Measurements from ENCODE around the gene TBC1D4.

TBC1D4 gene

DNA sequence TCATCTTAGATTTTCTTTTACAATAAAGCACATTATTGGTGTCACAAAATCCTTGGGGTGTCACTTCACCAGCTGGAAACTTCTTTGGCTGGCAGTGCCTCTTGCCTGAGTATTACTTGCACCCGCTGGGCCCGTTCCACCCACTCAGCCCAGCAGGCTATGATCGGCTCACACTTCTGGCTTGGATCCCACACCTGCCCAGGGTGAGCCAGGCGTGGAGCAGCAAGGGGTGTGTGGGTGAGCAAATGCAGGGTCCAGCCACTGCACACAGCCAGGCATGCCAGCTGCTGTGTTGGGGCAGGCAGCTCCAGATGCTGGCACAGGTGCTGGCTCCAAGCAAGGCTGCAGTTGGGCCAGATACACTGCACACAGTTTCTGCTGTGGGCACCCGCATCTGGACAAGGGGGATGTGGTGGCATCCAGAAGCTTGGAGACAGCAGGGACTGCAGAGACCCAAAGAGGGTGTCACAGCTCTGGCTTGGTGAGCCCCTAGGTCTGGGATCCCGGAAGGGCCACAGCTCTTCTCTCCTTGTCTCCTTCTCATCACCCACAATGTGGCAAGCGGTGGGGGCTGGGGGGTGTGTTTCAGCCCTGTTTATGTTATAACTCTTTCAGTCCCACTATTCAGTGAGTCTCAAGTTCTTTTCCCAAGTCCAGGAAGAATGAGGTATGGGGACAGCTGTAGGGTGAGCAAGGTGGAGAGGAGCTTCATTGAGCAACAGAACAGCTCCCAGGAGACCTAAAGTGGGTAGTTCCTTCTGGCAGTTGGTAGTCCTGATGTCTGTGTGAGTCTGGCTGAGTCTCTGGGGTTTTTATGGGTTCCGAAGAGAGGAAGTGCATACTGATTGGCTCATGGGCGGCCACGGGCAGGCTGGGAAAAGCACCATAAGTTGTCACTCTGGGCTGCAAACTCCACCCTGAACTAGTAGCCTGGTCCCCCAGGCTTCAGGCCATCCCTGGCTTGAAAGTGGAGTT is 25.3 kb upstream of the TBC1D4 start:
- no peaks in the 10 kb centered on the region for H4K20me1 ChIP-seq (ENCODE audit: insufficient read depth, low read length)
- no peak overlapping the region for H3K9ac ChIP-seq (ENCODE audit: low read length)
- no peaks in the 10 kb centered on the region for H3K9me3 ChIP-seq (replicated peaks; ENCODE audit: insufficient read depth, low read length)
- no peak overlapping the region for H3K4me3 ChIP-seq (ENCODE audit: low read length)
- TF ChIP-seq EZH2phosphoT487 (IDR thresholded peaks at IDR 0.05; ENCODE audit: low read length) (no peak), EZH2 (optimal IDR thresholded peaks at IDR 0.05; ENCODE audit: low read depth, low read length) (no peak)
- TF ChIP-seq, protein P1, sequence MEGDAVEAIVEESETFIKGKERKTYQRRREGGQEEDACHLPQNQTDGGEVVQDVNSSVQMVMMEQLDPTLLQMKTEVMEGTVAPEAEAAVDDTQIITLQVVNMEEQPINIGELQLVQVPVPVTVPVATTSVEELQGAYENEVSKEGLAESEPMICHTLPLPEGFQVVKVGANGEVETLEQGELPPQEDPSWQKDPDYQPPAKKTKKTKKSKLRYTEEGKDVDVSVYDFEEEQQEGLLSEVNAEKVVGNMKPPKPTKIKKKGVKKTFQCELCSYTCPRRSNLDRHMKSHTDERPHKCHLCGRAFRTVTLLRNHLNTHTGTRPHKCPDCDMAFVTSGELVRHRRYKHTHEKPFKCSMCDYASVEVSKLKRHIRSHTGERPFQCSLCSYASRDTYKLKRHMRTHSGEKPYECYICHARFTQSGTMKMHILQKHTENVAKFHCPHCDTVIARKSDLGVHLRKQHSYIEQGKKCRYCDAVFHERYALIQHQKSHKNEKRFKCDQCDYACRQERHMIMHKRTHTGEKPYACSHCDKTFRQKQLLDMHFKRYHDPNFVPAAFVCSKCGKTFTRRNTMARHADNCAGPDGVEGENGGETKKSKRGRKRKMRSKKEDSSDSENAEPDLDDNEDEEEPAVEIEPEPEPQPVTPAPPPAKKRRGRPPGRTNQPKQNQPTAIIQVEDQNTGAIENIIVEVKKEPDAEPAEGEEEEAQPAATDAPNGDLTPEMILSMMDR (IDR thresholded peaks at IDR 0.05; ENCODE audit: low read length), result no peak
- no peak for DNase-seq
- 0 out of 2 replicates have a peak, but pooled peaks cover 3% of the 10 kb centered on the region for H3K27me3 ChIP-seq (replicated peaks; ENCODE audit: insufficient read depth, low read length)
- no peaks in the 10 kb centered on the region for H3K9me2 ChIP-seq (replicated peaks; ENCODE audit: insufficient read depth, low read length)
- no peak overlapping the region for H2AFZ ChIP-seq (ENCODE audit: low read length)
- no peaks in the 10 kb centered on the region for H3K79me2 ChIP-seq (ENCODE audit: low read length)
- peaks cover 8% of the 10 kb centered on the region for H3K4me1 ChIP-seq (ENCODE audit: low read length)
- H3K4me2 ChIP-seq (ENCODE audit: low read depth, low read length), result no peak overlapping the region
- H3K27ac ChIP-seq (ENCODE audit: low read length), result no peak overlapping the region
- no peaks in the 10 kb centered on the region for H3F3A ChIP-seq (ENCODE audit: insufficient read depth, low read length)
- H3K36me3 ChIP-seq (replicated peaks; ENCODE audit: insufficient read depth, low read length), result no peaks in the 10 kb centered on the region

DNA sequence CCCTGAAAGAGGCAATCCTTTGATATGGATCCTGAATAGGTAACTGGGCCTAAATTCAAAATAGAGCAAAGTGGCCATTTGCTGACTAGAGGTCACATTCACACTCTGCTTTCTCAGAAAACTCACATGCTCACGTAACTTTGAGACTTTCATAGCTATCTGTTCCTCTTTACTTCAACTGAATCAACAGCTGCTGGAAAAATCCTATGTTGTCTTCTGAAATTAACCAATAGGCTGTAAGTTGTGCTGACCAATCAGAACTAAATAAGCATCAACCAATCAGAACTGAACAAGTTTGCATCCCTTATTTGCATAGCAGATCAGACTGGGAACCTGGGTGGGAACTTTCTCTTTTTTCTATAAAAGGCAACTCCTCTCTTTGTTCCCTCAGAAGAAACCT is 24.0 kb upstream of the TBC1D4 start:
- H3K79me2 ChIP-seq (ENCODE audit: low read length), result no peaks in the 10 kb centered on the region
- no peak overlapping the region for H3K9ac ChIP-seq (ENCODE audit: low read length)
- DNase-seq, result no peak
- TF ChIP-seq, protein P1 (IDR thresholded peaks at IDR 0.05; ENCODE audit: low read length), result no peak
- TF ChIP-seq EZH2phosphoT487 (IDR thresholded peaks at IDR 0.05; ENCODE audit: low read length) (no peak), EZH2 (optimal IDR thresholded peaks at IDR 0.05; ENCODE audit: low read depth, low read length) (no peak)
- no peaks in the 10 kb centered on the region for H3F3A ChIP-seq (ENCODE audit: insufficient read depth, low read length)
- H3K9me2 ChIP-seq (replicated peaks; ENCODE audit: insufficient read depth, low read length), result no peaks in the 10 kb centered on the region
- H3K27ac ChIP-seq (ENCODE audit: low read length), result no peak overlapping the region
- H3K36me3 ChIP-seq (replicated peaks; ENCODE audit: insufficient read depth, low read length), result no peaks in the 10 kb centered on the region
- 0 out of 2 replicates have a peak, but pooled peaks cover 3% of the 10 kb centered on the region for H3K27me3 ChIP-seq (replicated peaks; ENCODE audit: insufficient read depth, low read length)
- no peak overlapping the region for H3K4me3 ChIP-seq (ENCODE audit: low read length)
- no peak overlapping the region for H3K4me2 ChIP-seq (ENCODE audit: low read depth, low read length)
- H3K4me1 ChIP-seq (ENCODE audit: low read length), result no peaks in the 10 kb centered on the region
- H2AFZ ChIP-seq (ENCODE audit: low read length), result no peak overlapping the region
- H3K9me3 ChIP-seq (replicated peaks; ENCODE audit: insufficient read depth, low read length), result no peaks in the 10 kb centered on the region
- no peaks in the 10 kb centered on the region for H4K20me1 ChIP-seq (ENCODE audit: insufficient read depth, low read length)

DNA sequence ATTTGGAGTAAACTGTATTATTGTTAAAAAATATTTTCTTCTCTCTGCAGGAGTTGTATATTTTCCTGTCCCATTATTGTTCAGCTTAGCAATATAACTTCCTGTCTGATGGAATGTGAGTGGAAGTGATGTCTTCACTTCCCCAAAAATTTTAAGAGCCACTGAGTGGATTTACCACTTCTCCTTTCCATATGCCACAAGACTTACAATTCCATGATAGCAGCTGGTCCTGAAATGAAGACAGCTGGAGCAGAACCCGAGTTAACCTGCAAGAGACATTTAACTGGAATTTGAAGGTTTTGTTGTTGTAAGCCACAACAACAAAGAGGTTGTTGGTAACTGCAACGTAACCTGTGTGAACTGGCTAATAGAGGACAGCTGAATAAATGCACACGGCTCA is 23.4 kb upstream of the TBC1D4 start:
- Histone ChIP-seq H3K4me2 (ENCODE audit: low read depth, low read length) (no peak overlapping the region), H3K27ac (ENCODE audit: low read length) (no peak overlapping the region), H3K36me3 (replicated peaks; ENCODE audit: insufficient read depth, low read length) (no peaks in the 10 kb centered on the region), H3K9ac (ENCODE audit: low read length) (no peak overlapping the region), H4K20me1 (ENCODE audit: insufficient read depth, low read length) (no peaks in the 10 kb centered on the region), H3K79me2 (ENCODE audit: low read length) (no peaks in the 10 kb centered on the region), H2AFZ (ENCODE audit: low read length) (no peak overlapping the region), H3K9me3 (replicated peaks; ENCODE audit: insufficient read depth, low read length) (no peaks in the 10 kb centered on the region), H3K27me3 (replicated peaks; ENCODE audit: insufficient read depth, low read length) (0 out of 2 replicates have a peak, but pooled peaks cover 3% of the 10 kb centered on the region), H3K9me2 (replicated peaks; ENCODE audit: insufficient read depth, low read length) (no peaks in the 10 kb centered on the region), H3K4me1 (ENCODE audit: low read length) (no peaks in the 10 kb centered on the region), H3F3A (ENCODE audit: insufficient read depth, low read length) (no peaks in the 10 kb centered on the region), H3K4me3 (ENCODE audit: low read length) (no peak overlapping the region)
- DNase-seq, result no peak
- TF ChIP-seq EZH2 (optimal IDR thresholded peaks at IDR 0.05; ENCODE audit: low read depth, low read length) (no peak), EZH2phosphoT487 (IDR thresholded peaks at IDR 0.05; ENCODE audit: low read length) (no peak)
- TF ChIP-seq, protein P1 (IDR thresholded peaks at IDR 0.05; ENCODE audit: low read length), result no peak
